Articular chondrocyte of knee joint (primary cell): ENCODE results near the gene NKAIN1. TPM values are rescaled to one million over a fixed set of nuclear protein-coding genes. Genes with fewer than 3 reads are reported as not detected.

Source experiments
- total RNA-seq: library from RNA; depleted of rRNA; stranded (reverse); fragments of >200 nt; gene quantifications from 2 replicates; pipeline ENCODE4 v1.2.3, GENCODE V29; 2012

Gene NKAIN1
- total RNA-seq = 0.32 and 0.39 TPM in 2 replicates

GRCh38 chr1:31239653-31240241 is at the start of gene NKAIN1:
NKAIN1 (minus strand) TSS chr1:31239887; CDS start chr1:31239547, 340 bp downstream.

Other genes starting within 250 kb of the NKAIN1 start
- gene PUM1, start 174.2 kb downstream of the NKAIN1 start, total RNA-seq = 59.6 and 65.5 TPM in 2 replicates
- gene SNRNP40, start 56.9 kb upstream of the NKAIN1 start, total RNA-seq = 74.2 and 78.5 TPM in 2 replicates
- 32.0 and 36.5 TPM in 2 replicates for gene ZCCHC17, start 57.1 kb upstream of the NKAIN1 start, total RNA-seq
- gene FABP3, start 133.2 kb upstream of the NKAIN1 start, total RNA-seq = 32.3 and 40.8 TPM in 2 replicates
- 3.7 and 5.0 TPM in 2 replicates for gene SERINC2, start 173.3 kb upstream of the NKAIN1 start, total RNA-seq